Esophagus squamous epithelium (tissue), 4 donors: ENCODE data around the gene SLC24A4.

ENCODE experiments used
- CTCF ChIP-seq, 6 experiments: fragments of 450-650 bp in 4 of 6; fragments of 200-600 bp in 2 of 6; sonication (generic) in 2 of 6; IDR thresholded peaks; one replicate each; pipeline ENCODE4 v1.5.1; 2016 to 2019; ENCODE audit warnings: antibody characterized with exemption in 6 of 6, mild to moderate bottlenecking in 4 of 6, moderate library complexity in 4 of 6
- POLR2A ChIP-seq, 4 donors: fragments of 450-650 bp; IDR thresholded peaks; one replicate each; pipeline ENCODE4 v1.6.1; 2017; ENCODE audit warnings: antibody characterized with exemption in 4 of 4, mild to moderate bottlenecking in 4 of 4, moderate library complexity in 3 of 4

- TF ChIP-seq POLR2A (IDR thresholded peaks at IDR 0.05) (no peak), CTCF (IDR thresholded peaks at IDR 0.05) (no peak)
Measured at GRCh38 chr14:92421751-92422150, 98.8 kb downstream of the SLC24A4 start.
